Loucy (cell line): ENCODE results near the gene PIWIL1.

Source experiments
- H2AFZ ChIP-seq: fragments of 200-600 bp; sonication (generic); 2 replicates; pipeline ENCODE4 v1.6.0; 2016; ENCODE audit warnings: antibody characterized with exemption, mild to moderate bottlenecking, low read length, moderate library complexity
- H3F3A ChIP-seq: fragments of 200-600 bp; 2 replicates; pipeline ENCODE4 v1.6.0; 2016; ENCODE audit warnings: antibody characterized with exemption, low read depth, mild to moderate bottlenecking
- H3K27me3 ChIP-seq: fragments of 200-600 bp; sonication (generic); 2 replicates; pipeline ENCODE4 v1.6.1; 2014; ENCODE audit warnings: low read length, mild to moderate bottlenecking; ENCODE audit not compliant: insufficient read depth, poor library complexity, severe bottlenecking
- H3K36me3 ChIP-seq: fragments of 200-600 bp; sonication (generic); 2 replicates; pipeline ENCODE4 v1.6.1; 2016; ENCODE audit warnings: low read length; ENCODE audit not compliant: insufficient read depth
- H3K4me1 ChIP-seq: fragments of 200-600 bp; sonication (generic); 2 replicates; pipeline ENCODE4 v1.5.1; 2014; ENCODE audit warnings: low read length, mild to moderate bottlenecking; ENCODE audit not compliant: insufficient read depth, poor library complexity, severe bottlenecking
- H3K4me2 ChIP-seq: fragments of 200-600 bp; sonication (generic); 2 replicates; pipeline ENCODE4 v1.6.0; 2014; ENCODE audit warnings: antibody characterized with exemption, low read length, low read depth, mild to moderate bottlenecking; ENCODE audit not compliant: poor library complexity, severe bottlenecking
- H3K4me3 ChIP-seq: fragments of 200-600 bp; sonication (generic); 2 replicates; pipeline ENCODE4 v1.5.1; 2014; ENCODE audit warnings: low read length, mild to moderate bottlenecking, mixed read lengths; ENCODE audit not compliant: poor library complexity, severe bottlenecking
- H3K79me2 ChIP-seq: fragments of 200-600 bp; sonication (generic); 2 replicates; pipeline ENCODE4 v1.6.1; 2014; ENCODE audit warnings: low read length; ENCODE audit not compliant: insufficient read depth
- H3K9ac ChIP-seq: fragments of 200-600 bp; sonication (generic); 2 replicates; pipeline ENCODE4 v1.6.0; 2014; ENCODE audit warnings: mild to moderate bottlenecking, low read depth, low read length, moderate library complexity; ENCODE audit not compliant: poor library complexity, severe bottlenecking
- H3K9me2 ChIP-seq: fragments of 200-600 bp; sonication (generic); replicated peaks from 2 replicates; pipeline ENCODE4 v1.6.1; 2016; ENCODE audit warnings: low read depth, low read length, mixed read lengths
- H3K9me3 ChIP-seq: fragments of 200-600 bp; sonication (generic); 2 replicates; pipeline ENCODE4 v1.6.1; 2014; ENCODE audit warnings: mild to moderate bottlenecking, antibody characterized with exemption, low read length, low read depth; ENCODE audit not compliant: insufficient read depth
- H4K20me1 ChIP-seq: fragments of 200-600 bp; sonication (generic); 2 replicates; pipeline ENCODE4 v1.6.0; 2014; ENCODE audit warnings: antibody characterized with exemption, low read length, mild to moderate bottlenecking; ENCODE audit not compliant: insufficient read depth, poor library complexity, severe bottlenecking
- CTCF ChIP-seq: fragments of 200-600 bp; sonication (generic); conservative IDR thresholded peaks from 2 replicates; pipeline ENCODE4 v1.5.1; 2014; ENCODE audit warnings: mild to moderate bottlenecking, antibody characterized with exemption, low read length
- EZH2phosphoT487 ChIP-seq: fragments of 200-600 bp; IDR thresholded peaks from 2 replicates; pipeline ENCODE4 v1.6.1; 2018; ENCODE audit warnings: antibody characterized with exemption, mild to moderate bottlenecking, moderate library complexity, borderline replicate concordance

PIWIL1 gene

GRCh38 chr12:130420071-130420470 lies 82.4 kb downstream of the PIWIL1 start:
- H4K20me1 ChIP-seq = no peaks in the 10 kb centered on the region
- H3K9ac ChIP-seq = no peak overlapping the region
- H2AFZ ChIP-seq = no peak overlapping the region
- H3K4me1 ChIP-seq = no peaks in the 10 kb centered on the region
- no peak overlapping the region for H3K4me2 ChIP-seq
- H3K36me3 ChIP-seq = no peaks in the 10 kb centered on the region
- H3K79me2 ChIP-seq = no peaks in the 10 kb centered on the region
- TF ChIP-seq CTCF = no peak
- TF ChIP-seq EZH2phosphoT487 = no peak
- H3K9me2 ChIP-seq = no peaks in the 10 kb centered on the region
- peaks cover 10% of the 10 kb centered on the region; the same call in 1 of the 2 replicates for H3K9me3 ChIP-seq
- no peaks in the 10 kb centered on the region for H3K27me3 ChIP-seq
- no peaks in the 10 kb centered on the region for H3F3A ChIP-seq
- no peak overlapping the region for H3K4me3 ChIP-seq

- no peak for TF ChIP-seq CTCF
- TF ChIP-seq EZH2phosphoT487 = no peak
These were observed 84.2 kb downstream of the PIWIL1 start for GRCh38 chr12:130421896-130422295.

More at GRCh38 chr12:130421896-130422295, 84.2 kb downstream of the PIWIL1 start:
- Histone ChIP-seq H3K27me3 (no peaks in the 10 kb centered on the region), H2AFZ (no peak overlapping the region), H3K4me3 (no peak overlapping the region), H3K79me2 (no peaks in the 10 kb centered on the region), H3K9me2 (no peaks in the 10 kb centered on the region), H3K4me1 (no peaks in the 10 kb centered on the region), H3K9ac (no peak overlapping the region), H3K9me3 (peaks cover 10% of the 10 kb centered on the region; the same call in 1 of the 2 replicates), H3K36me3 (no peaks in the 10 kb centered on the region), H3K4me2 (no peak overlapping the region), H3F3A (no peaks in the 10 kb centered on the region), H4K20me1 (no peaks in the 10 kb centered on the region)
